Stimulated activated CD4-positive, alpha-beta T cell treated with anti-CD3 and anti-CD28 coated beads, Interleukin-2, amount 100 ng/mL, for 48 hours (primary cell): ENCODE measurements around the gene TOP3B.
"Not testable (repeated sequence)": the region's sequence is repeated elsewhere in the genome, so short reads cannot be mapped to it uniquely, and the experiment has no call there.

Source experiments
- DNase-seq, 2 donors: peaks; one replicate each; pipeline ENCODE4 v3.0.0-alpha.2; 2020

Gene TOP3B

GRCh38 chr22:21922370-21923162 lies 60.0 kb downstream of the TOP3B start:
- DNase-seq = no peak

- DNase-seq = no peak
These were observed 60.9 kb downstream of the TOP3B start for GRCh38 chr22:21921729-21922128.

- no peak for DNase-seq
These were observed 61.3 kb downstream of the TOP3B start for GRCh38 chr22:21921184-21921721.

GRCh38 chr22:21920341-21921183 lies 62.0 kb downstream of the TOP3B start:
- no peak for DNase-seq

- no peak for DNase-seq
These were observed 62.9 kb downstream of the TOP3B start for GRCh38 chr22:21919526-21920307.

- DNase-seq = no peak
These were observed 64.0 kb downstream of the TOP3B start for GRCh38 chr22:21918466-21919185.

- DNase-seq = no peak
These were observed 64.7 kb downstream of the TOP3B start for GRCh38 chr22:21917959-21918261.

- no peak for DNase-seq
These were observed 65.2 kb downstream of the TOP3B start for GRCh38 chr22:21917181-21917958.

GRCh38 chr22:21916309-21916918 lies 66.2 kb downstream of the TOP3B start:
- DNase-seq = no peak

GRCh38 chr22:21915624-21916308 lies 66.8 kb downstream of the TOP3B start:
- no peak for DNase-seq

- not testable (repeated sequence) for DNase-seq
These were observed 68.4 kb downstream of the TOP3B start for GRCh38 chr22:21914033-21914642.

GRCh38 chr22:21910367-21910766 lies 72.2 kb downstream of the TOP3B start:
- DNase-seq = not testable (repeated sequence)

- no peak for DNase-seq
These were observed 72.7 kb downstream of the TOP3B start for GRCh38 chr22:21909871-21910270.

- DNase-seq = no peak
These were observed 74.7 kb downstream of the TOP3B start for GRCh38 chr22:21907638-21908522.
